Neural progenitor cell (in vitro differentiated cells): ENCODE measurements around the gene MYH15.

Experiments
- EZH2phosphoT487 ChIP-seq: fragments of 200-600 bp; sonication (generic); IDR thresholded peaks from 2 replicates; pipeline ENCODE4 v1.6.1; 2017; ENCODE audit warnings: antibody characterized with exemption
- TF ChIP-seq, protein P1 (sequence below): fragments of 200-600 bp; sonication (generic); IDR thresholded peaks from 2 replicates; pipeline ENCODE4 v1.5.1; 2017; ENCODE audit warnings: antibody characterized with exemption, mild to moderate bottlenecking

DNA sequence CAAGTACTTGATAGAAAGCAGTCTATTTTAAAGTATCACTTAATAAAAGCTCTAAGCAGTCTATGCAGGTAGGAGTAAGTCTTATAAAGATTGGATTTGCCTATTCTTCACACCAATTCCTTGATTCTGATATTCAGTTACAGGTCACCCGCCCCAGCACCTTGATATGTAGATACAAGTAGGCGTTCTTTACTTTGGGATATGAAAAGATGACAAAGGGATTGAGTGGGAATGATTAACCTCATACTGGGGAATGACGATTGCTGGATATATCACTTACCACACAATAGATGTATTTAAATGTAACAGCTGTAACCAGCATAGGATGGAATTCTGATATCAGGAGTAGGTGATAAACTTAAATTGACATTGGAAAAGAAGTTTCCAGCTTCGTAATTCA, 166.9 kb downstream of the MYH15 start:
- TF ChIP-seq, protein P1, sequence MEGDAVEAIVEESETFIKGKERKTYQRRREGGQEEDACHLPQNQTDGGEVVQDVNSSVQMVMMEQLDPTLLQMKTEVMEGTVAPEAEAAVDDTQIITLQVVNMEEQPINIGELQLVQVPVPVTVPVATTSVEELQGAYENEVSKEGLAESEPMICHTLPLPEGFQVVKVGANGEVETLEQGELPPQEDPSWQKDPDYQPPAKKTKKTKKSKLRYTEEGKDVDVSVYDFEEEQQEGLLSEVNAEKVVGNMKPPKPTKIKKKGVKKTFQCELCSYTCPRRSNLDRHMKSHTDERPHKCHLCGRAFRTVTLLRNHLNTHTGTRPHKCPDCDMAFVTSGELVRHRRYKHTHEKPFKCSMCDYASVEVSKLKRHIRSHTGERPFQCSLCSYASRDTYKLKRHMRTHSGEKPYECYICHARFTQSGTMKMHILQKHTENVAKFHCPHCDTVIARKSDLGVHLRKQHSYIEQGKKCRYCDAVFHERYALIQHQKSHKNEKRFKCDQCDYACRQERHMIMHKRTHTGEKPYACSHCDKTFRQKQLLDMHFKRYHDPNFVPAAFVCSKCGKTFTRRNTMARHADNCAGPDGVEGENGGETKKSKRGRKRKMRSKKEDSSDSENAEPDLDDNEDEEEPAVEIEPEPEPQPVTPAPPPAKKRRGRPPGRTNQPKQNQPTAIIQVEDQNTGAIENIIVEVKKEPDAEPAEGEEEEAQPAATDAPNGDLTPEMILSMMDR, result no peak
- no peak for TF ChIP-seq EZH2phosphoT487
